Astrocyte of the spinal cord (primary cell): ENCODE results near the gene P2RX5.
A peak's percentile ranks its signal among the peaks of the same experiment; 100 is the strongest.

Source experiments
- DNase-seq: peaks from one replicate; pipeline ENCODE4 v3.0.0; 2011; ENCODE audit warnings: low read depth, low spot score
- H3K4me3 ChIP-seq: 2 replicates; pipeline ENCODE4 v1.5.1; 2011; ENCODE audit warnings: low read depth, mild to moderate bottlenecking, low read length, moderate library complexity
- in situ Hi-C: cut with HindIII; loops from 2 replicates; pipeline ENCODE4 v1.10.0; 2017; ENCODE audit warnings: low sequenced_read_pairs
- TF ChIP-seq, protein P1 (sequence below): IDR thresholded peaks from 2 replicates; pipeline ENCODE4 v1.5.1; 2012; ENCODE audit warnings: low read depth, mild to moderate bottlenecking, low read length, inconsistent platforms

Gene P2RX5

DNA sequence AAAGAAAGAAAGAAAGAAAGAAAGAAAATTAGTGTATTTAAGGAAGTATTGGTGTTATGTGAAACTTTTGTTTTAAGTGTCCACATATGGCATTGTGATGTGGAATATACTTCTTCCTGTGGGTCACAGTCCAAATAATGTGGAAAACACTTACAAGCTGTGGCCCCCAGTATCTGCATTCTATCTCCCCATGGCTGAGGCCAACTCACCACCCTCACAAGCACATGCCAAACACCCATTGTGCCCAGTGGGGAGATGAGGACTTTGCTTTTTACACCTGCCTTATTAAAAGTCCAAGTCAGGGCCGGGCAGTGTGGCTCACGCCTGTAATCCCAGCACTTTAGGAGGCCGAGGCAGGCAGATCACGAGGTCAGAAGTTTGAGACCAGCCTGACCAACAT, 4.0 kb upstream of the P2RX5 start:
- in situ Hi-C loops, result no loop called here
- H3K4me3 ChIP-seq, result no peak overlapping the region
- TF ChIP-seq, protein P1, sequence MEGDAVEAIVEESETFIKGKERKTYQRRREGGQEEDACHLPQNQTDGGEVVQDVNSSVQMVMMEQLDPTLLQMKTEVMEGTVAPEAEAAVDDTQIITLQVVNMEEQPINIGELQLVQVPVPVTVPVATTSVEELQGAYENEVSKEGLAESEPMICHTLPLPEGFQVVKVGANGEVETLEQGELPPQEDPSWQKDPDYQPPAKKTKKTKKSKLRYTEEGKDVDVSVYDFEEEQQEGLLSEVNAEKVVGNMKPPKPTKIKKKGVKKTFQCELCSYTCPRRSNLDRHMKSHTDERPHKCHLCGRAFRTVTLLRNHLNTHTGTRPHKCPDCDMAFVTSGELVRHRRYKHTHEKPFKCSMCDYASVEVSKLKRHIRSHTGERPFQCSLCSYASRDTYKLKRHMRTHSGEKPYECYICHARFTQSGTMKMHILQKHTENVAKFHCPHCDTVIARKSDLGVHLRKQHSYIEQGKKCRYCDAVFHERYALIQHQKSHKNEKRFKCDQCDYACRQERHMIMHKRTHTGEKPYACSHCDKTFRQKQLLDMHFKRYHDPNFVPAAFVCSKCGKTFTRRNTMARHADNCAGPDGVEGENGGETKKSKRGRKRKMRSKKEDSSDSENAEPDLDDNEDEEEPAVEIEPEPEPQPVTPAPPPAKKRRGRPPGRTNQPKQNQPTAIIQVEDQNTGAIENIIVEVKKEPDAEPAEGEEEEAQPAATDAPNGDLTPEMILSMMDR, result no peak
- DNase-seq, result no peak

- TF ChIP-seq, protein P1, result no peak
- no peak for DNase-seq
- H3K4me3 ChIP-seq, result no peak overlapping the region
- in situ Hi-C loops, result no loop called here
These were observed 2.2 kb upstream of the P2RX5 start for GRCh38 chr17:3698139-3698538.

DNA sequence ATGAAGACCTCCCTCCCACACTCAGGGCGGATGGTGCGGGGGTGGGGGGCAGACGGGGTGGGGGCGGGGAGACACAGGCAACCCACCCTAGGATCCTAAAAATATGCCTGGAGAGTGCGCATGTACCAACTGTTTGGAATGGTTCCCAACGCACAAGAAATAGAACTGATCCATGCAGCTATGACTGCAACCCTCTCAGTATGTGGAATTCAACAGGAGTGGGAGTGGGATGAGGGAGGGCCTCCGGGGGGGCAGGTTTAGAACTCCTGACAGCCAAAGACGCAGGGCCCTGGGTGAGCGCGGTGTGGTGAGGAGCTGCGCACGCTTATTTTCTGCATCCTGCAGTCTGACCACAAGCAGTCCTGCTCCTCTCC, 1.1 kb upstream of the P2RX5 start:
- H3K4me3 ChIP-seq, result no peak overlapping the region
- TF ChIP-seq, protein P1, result no peak
- no peak for DNase-seq
- in situ Hi-C loops, result no loop called here

DNA sequence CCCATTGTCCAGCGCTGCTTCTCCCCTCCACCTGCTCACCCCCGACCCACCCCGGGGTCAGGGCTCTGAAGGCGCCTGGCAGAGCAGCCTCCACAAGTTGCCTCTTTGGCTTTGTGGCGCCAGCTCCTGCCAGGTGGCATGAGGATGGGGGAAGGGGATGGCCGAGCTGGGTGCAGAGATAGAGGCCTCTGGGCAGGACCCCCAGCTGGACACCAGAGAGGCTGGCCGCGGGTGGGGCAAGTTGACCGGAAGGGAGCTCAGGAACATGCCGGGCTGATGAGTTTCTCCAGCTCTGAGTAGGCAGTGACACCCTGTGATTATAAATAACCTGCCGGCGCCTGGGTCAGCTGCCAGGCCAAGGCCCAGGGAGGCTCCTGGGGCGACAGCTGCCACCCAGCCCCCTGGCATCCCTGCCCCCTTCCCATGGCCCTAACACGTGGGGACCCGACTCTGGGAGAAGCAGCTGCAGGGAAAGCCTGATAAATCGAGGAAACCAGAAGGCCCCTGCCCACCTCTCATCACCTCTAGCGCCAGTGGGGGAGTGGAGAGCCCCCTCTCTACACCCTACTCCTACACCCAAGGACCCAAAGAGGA, 729 bp downstream of the P2RX5 start:
- no peak for DNase-seq
- in situ Hi-C loops, result no loop called here
- TF ChIP-seq, protein P1, result no peak
- H3K4me3 ChIP-seq, result peak overlapping the region; percentile 43

DNA sequence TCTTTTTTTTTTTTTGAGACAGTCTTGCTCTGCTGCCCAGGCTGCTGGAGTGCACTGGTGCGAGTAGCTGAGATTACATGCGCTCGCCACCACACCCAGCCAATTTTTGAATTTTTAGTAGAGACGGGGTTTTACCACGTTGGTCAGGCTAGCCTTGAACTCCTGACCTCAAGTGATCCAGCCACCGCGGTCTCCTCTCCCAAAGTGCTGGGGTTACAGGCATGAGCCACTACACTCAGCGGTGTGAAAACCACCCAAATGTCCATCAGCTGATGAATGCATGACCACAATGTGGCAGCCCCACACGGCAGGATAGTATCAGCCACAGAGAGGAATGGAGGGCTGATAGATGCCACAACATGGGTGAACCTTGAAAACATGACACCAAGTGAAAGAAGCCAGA, 2.1 kb downstream of the P2RX5 start:
- in situ Hi-C loops, result no loop called here
- no peak overlapping the region for H3K4me3 ChIP-seq
- TF ChIP-seq, protein P1, result no peak
- no peak for DNase-seq

GRCh38 chr17:3693141-3693540, 2.8 kb downstream of the P2RX5 start:
- no peak overlapping the region for H3K4me3 ChIP-seq
- in situ Hi-C loops, result no loop called here
- no peak for DNase-seq
- TF ChIP-seq, protein P1, result no peak

DNA sequence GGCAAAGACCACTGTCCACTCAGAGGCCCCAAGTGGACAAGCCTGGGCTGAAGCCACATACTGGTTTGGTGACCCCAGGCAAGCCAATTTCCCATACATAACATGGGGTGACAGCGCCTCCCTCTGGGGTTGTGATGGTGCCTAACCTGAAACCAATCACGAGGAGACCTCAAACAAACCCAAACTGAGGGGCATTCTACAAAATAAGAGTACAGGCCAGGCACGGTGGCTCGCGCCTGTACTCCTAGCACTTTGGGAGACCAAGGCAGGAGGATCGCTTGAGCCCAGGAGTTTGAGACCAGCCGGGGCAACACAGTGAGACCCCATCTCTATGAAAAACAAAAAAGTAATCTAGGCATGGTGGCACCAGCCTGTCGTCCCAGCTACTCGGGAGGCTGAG, 3.6 kb downstream of the P2RX5 start:
- no peak overlapping the region for H3K4me3 ChIP-seq
- in situ Hi-C loops, result no loop called here
- DNase-seq, result no peak
- TF ChIP-seq, protein P1, result peak; percentile 4
